ENCODE measurements around the gene SMIM12. TPM values are rescaled to one million over a fixed set of nuclear protein-coding genes. Genes with fewer than 3 reads are reported as not detected.

The SMIM12 gene
- polyA plus RNA-seq (2014; cell fraction: cytosol; rRNA removed), result 25.5 and 31.6 TPM in 2 replicates
- 12.2 and 15.4 TPM in 2 replicates for polyA plus RNA-seq (2014; cell fraction: nucleus; rRNA removed)

- peak; percentile 89 for DNase-seq (ENCODE audit: low spot score)
Observed at GRCh38 chr1:34859446-34860200, at the start of gene SMIM12. SMIM12 (minus strand) TSS chr1:34859749; CDS start chr1:34855977, 3,772 bp downstream.

- no peak for DNase-seq (ENCODE audit: low spot score)
Observed at GRCh38 chr1:34908369-34908768, 48.8 kb upstream of the SMIM12 start.

GRCh38 chr1:34907487-34908090, 48.0 kb upstream of the SMIM12 start:
- no peak for DNase-seq (ENCODE audit: low spot score)

GRCh38 chr1:34906756-34907155, 47.2 kb upstream of the SMIM12 start:
- no peak for DNase-seq (ENCODE audit: low spot score)

- DNase-seq (ENCODE audit: low spot score), result no peak
Observed at GRCh38 chr1:34906222-34906621, 46.7 kb upstream of the SMIM12 start.

- DNase-seq (ENCODE audit: low spot score), result no peak
Observed at GRCh38 chr1:34905098-34905459, 45.5 kb upstream of the SMIM12 start.

- DNase-seq (ENCODE audit: low spot score), result no peak
Observed at GRCh38 chr1:34904236-34905097, 44.9 kb upstream of the SMIM12 start.

- DNase-seq (ENCODE audit: low spot score), result no peak
Observed at GRCh38 chr1:34901919-34902318, 42.4 kb upstream of the SMIM12 start.

- no peak for DNase-seq (ENCODE audit: low spot score)
Observed at GRCh38 chr1:34900775-34901502, 41.4 kb upstream of the SMIM12 start.

- no peak for DNase-seq (ENCODE audit: low spot score)
Observed at GRCh38 chr1:34899906-34900305, 40.4 kb upstream of the SMIM12 start.

- DNase-seq (ENCODE audit: low spot score), result no peak
Observed at GRCh38 chr1:34899471-34899870, 39.9 kb upstream of the SMIM12 start.

- DNase-seq (ENCODE audit: low spot score), result no peak
Observed at GRCh38 chr1:34898330-34898761, 38.8 kb upstream of the SMIM12 start.

GRCh38 chr1:34896612-34897011, 37.1 kb upstream of the SMIM12 start:
- no peak for DNase-seq (ENCODE audit: low spot score)

GRCh38 chr1:34889705-34890104, 30.2 kb upstream of the SMIM12 start:
- DNase-seq (ENCODE audit: low spot score), result no peak

GRCh38 chr1:34887593-34887992, 28.0 kb upstream of the SMIM12 start:
- no peak for DNase-seq (ENCODE audit: low spot score)

GRCh38 chr1:34885405-34886247, 26.1 kb upstream of the SMIM12 start:
- no peak for DNase-seq (ENCODE audit: low spot score)

- no peak for DNase-seq (ENCODE audit: low spot score)
Observed at GRCh38 chr1:34884961-34885360, 25.4 kb upstream of the SMIM12 start.

- no peak for DNase-seq (ENCODE audit: low spot score)
Observed at GRCh38 chr1:34884536-34884935, 25.0 kb upstream of the SMIM12 start.

- DNase-seq (ENCODE audit: low spot score), result no peak
Observed at GRCh38 chr1:34879230-34879629, 19.7 kb upstream of the SMIM12 start.

GRCh38 chr1:34876406-34876805, 16.9 kb upstream of the SMIM12 start:
- DNase-seq (ENCODE audit: low spot score), result no peak
